Activated naive CD4-positive, alpha-beta T cell treated with anti-CD3 and anti-CD28 coated beads, Interleukin-2, amount 10 ng/mL, durations not matched to agents 7 days and 5 days (primary cell): Measurements from ENCODE around the gene STRN4.
"Not testable (repeated sequence)": the region's sequence is repeated elsewhere in the genome, so short reads cannot be mapped to it uniquely, and the experiment has no call there.

ENCODE experiments used
- CTCF ChIA-PET: fragments of 350-600 bp; sonication (Branson Sonifier 250); formaldehyde crosslinking; loops from one replicate; lab custom pipeline; 2021; ENCODE audit warnings: antibody characterized with exemption; lab: Charles Lee
- DNase-seq: peaks from one replicate; pipeline ENCODE4 v3.0.0-alpha.2; 2020
- H3K27ac Mint-ChIP-seq: one replicate; pipeline ENCODE4 v1.8.0; 2021; ENCODE audit warnings: mild to moderate bottlenecking, moderate library complexity, mixed read lengths
- H3K27me3 Mint-ChIP-seq: one replicate; pipeline ENCODE4 v1.8.0; 2021; ENCODE audit warnings: mild to moderate bottlenecking, mixed read lengths
- H3K36me3 Mint-ChIP-seq: one replicate; pipeline ENCODE4 v1.8.0; 2021; ENCODE audit warnings: mixed read lengths
- H3K4me1 Mint-ChIP-seq: one replicate; pipeline ENCODE4 v1.8.0; 2021; ENCODE audit warnings: mixed read lengths
- H3K4me3 Mint-ChIP-seq: one replicate; pipeline ENCODE4 v1.8.0; 2021; ENCODE audit warnings: mild to moderate bottlenecking, moderate library complexity, mixed read lengths
- H3K9me3 Mint-ChIP-seq: one replicate; pipeline ENCODE4 v1.8.0; 2021; ENCODE audit warnings: mixed read lengths

STRN4 gene

GRCh38 chr19:46762245-46762890, 16.1 kb upstream of the STRN4 start:
- Mint-ChIP-seq H3K4me1 (peaks cover 7% of the 10 kb centered on the region), H3K4me3 (no peak overlapping the region), H3K9me3 (no peaks in the 10 kb centered on the region), H3K27me3 (peaks cover 4% of the 10 kb centered on the region), H3K36me3 (no peaks in the 10 kb centered on the region), H3K27ac (no peak overlapping the region)
- CTCF ChIA-PET = interaction anchor here (1.4 kb wide), 1 partner anchor 78 kb away, joined by 4 read pairs; no protein-coding TSS in a partner anchor
- no peak for DNase-seq

GRCh38 chr19:46761418-46761831, 15.2 kb upstream of the STRN4 start:
- CTCF ChIA-PET = interaction anchor here (1.4 kb wide), 1 partner anchor 79 kb away, joined by 4 read pairs; no protein-coding TSS in a partner anchor
- Mint-ChIP-seq H3K27ac (no peak overlapping the region), H3K4me3 (no peak overlapping the region), H3K36me3 (peaks cover 2% of the 10 kb centered on the region), H3K27me3 (no peaks in the 10 kb centered on the region), H3K4me1 (peaks cover 3% of the 10 kb centered on the region), H3K9me3 (no peaks in the 10 kb centered on the region)
- no peak for DNase-seq

DNA sequence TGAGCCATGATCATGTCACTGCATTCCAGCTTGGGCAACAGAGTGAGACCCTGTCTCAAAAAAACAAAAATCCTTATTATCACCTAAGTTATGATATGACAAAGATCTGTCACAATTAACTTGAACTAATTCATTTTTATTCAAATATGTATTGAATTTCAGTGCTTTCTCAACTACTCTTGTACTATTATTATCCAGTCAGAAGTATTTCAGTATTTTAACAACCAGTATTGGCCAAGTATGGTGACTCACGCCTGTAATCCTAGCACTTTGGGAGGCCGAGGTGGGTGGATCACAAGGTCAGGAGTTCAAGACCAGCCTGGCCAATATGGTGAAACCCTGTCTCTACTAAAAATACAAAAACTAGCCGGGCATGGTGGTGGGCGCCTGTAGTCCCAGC, 14.6 kb upstream of the STRN4 start:
- not testable (repeated sequence) for H3K36me3 Mint-ChIP-seq, H3K4me3 Mint-ChIP-seq, H3K4me1 Mint-ChIP-seq, H3K9me3 Mint-ChIP-seq, H3K27me3 Mint-ChIP-seq, DNase-seq, H3K27ac Mint-ChIP-seq
- CTCF ChIA-PET = interaction anchor here (1.4 to 4.9 kb wide), 2 partner anchors 78 to 79 kb away, joined by 4 to 83 read pairs; no protein-coding TSS in a partner anchor

DNA sequence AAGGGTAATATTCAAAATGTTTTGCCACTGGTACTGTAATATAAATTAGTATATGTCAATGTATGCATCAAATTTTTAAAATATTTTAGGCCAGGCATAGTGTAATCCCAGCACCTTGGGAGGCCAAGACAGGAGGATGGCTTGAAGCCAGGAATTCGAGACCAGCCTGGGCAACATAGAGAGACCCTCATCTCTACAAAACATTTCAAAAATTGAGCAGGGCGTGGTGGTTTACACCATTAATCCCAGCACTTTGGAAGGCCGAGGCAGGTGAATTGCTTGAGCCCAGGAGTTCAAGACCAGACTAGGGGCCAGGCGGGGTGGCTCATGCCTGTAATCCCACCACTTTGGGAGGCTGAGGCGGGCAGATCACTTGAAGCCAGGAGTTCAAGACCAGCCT, 14.1 kb upstream of the STRN4 start:
- Mint-ChIP-seq H3K36me3 (peaks cover 2% of the 10 kb centered on the region), H3K27ac (no peak overlapping the region), H3K9me3 (no peaks in the 10 kb centered on the region), H3K4me1 (peaks cover 3% of the 10 kb centered on the region), H3K4me3 (no peak overlapping the region), H3K27me3 (no peaks in the 10 kb centered on the region)
- DNase-seq = no peak
- CTCF ChIA-PET = interaction anchor here (4.9 kb wide), 1 partner anchor 78 kb away, joined by 83 read pairs; no protein-coding TSS in a partner anchor

GRCh38 chr19:46759817-46760333, 13.6 kb upstream of the STRN4 start:
- Mint-ChIP-seq H3K27ac (no peak overlapping the region), H3K36me3 (peaks cover 2% of the 10 kb centered on the region), H3K4me1 (peaks cover 3% of the 10 kb centered on the region), H3K27me3 (no peaks in the 10 kb centered on the region), H3K9me3 (no peaks in the 10 kb centered on the region), H3K4me3 (no peak overlapping the region)
- CTCF ChIA-PET = interaction anchor here (4.9 kb wide), 1 partner anchor 79 kb away, joined by 83 read pairs; no protein-coding TSS in a partner anchor
- no peak for DNase-seq

GRCh38 chr19:46759206-46759605, 13.0 kb upstream of the STRN4 start:
- no peaks in the 10 kb centered on the region for H3K27me3 Mint-ChIP-seq
- H3K4me3 Mint-ChIP-seq = no peak overlapping the region
- no peak for DNase-seq
- H3K36me3 Mint-ChIP-seq = peaks cover 2% of the 10 kb centered on the region
- H3K27ac Mint-ChIP-seq = no peak overlapping the region
- no peaks in the 10 kb centered on the region for H3K9me3 Mint-ChIP-seq
- peaks cover 3% of the 10 kb centered on the region for H3K4me1 Mint-ChIP-seq
- CTCF ChIA-PET = interaction anchor here (2.1 to 4.9 kb wide), 4 partner anchors 7 to 80 kb away, joined by 12 to 83 read pairs (median 18); no protein-coding TSS in a partner anchor

- peaks cover 11% of the 10 kb centered on the region for H3K4me1 Mint-ChIP-seq
- no peaks in the 10 kb centered on the region for H3K9me3 Mint-ChIP-seq
- no peak for DNase-seq
- no peaks in the 10 kb centered on the region for H3K27me3 Mint-ChIP-seq
- H3K36me3 Mint-ChIP-seq = peaks cover 3% of the 10 kb centered on the region
- no peak overlapping the region for H3K27ac Mint-ChIP-seq
- no peak overlapping the region for H3K4me3 Mint-ChIP-seq
- CTCF ChIA-PET = interaction anchor here (0.8 to 4.9 kb wide), 4 partner anchors 10 to 82 kb away, joined by 3 to 83 read pairs (median 16); no protein-coding TSS in a partner anchor
These were observed 10.3 kb upstream of the STRN4 start for GRCh38 chr19:46756544-46756888.

DNA sequence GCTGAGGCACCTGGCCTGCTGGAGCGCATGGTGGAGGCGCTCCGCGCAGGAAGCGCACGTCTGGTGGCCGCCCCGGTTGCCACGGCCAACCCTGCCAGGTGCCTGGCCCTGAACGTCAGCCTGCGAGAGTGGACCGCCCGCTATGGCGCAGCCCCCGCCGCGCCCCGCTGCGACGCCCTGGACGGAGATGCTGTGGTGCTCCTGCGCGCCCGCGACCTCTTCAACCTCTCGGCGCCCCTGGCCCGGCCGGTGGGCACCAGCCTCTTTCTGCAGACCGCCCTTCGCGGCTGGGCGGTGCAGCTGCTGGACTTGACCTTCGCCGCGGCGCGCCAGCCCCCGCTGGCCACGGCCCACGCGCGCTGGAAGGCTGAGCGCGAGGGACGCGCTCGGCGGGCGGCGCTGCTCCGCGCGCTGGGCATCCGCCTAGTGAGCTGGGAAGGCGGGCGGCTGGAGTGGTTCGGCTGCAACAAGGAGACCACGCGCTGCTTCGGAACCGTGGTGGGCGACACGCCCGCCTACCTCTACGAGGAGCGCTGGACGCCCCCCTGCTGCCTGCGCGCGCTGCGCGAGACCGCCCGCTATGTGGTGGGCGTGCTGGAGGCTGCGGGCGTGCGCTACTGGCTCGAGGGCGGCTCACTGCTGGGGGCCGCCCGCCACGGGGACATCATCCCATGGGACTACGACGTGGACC, 9.7 kb upstream of the STRN4 start:
- Mint-ChIP-seq H3K4me3 (no peak overlapping the region), H3K4me1 (peaks cover 11% of the 10 kb centered on the region), H3K27ac (no peak overlapping the region), H3K9me3 (no peaks in the 10 kb centered on the region), H3K27me3 (no peaks in the 10 kb centered on the region), H3K36me3 (peaks cover 4% of the 10 kb centered on the region)
- CTCF ChIA-PET = interaction anchor here (0.8 to 7.8 kb wide), 5 partner anchors 10 to 84 kb away, joined by 3 to 124 read pairs (median 23); no protein-coding TSS in a partner anchor
- no peak for DNase-seq

GRCh38 chr19:46755077-46755852, 9.0 kb upstream of the STRN4 start:
- no peaks in the 10 kb centered on the region for H3K27me3 Mint-ChIP-seq
- peaks cover 11% of the 10 kb centered on the region for H3K4me1 Mint-ChIP-seq
- H3K27ac Mint-ChIP-seq = no peak overlapping the region
- H3K4me3 Mint-ChIP-seq = no peak overlapping the region
- H3K36me3 Mint-ChIP-seq = peaks cover 7% of the 10 kb centered on the region
- CTCF ChIA-PET = interaction anchor here (0.6 to 7.8 kb wide), 11 partner anchors 11 to 497 kb away, joined by 3 to 124 read pairs (median 6); no protein-coding TSS in a partner anchor
- no peak for DNase-seq
- H3K9me3 Mint-ChIP-seq = no peaks in the 10 kb centered on the region

DNA sequence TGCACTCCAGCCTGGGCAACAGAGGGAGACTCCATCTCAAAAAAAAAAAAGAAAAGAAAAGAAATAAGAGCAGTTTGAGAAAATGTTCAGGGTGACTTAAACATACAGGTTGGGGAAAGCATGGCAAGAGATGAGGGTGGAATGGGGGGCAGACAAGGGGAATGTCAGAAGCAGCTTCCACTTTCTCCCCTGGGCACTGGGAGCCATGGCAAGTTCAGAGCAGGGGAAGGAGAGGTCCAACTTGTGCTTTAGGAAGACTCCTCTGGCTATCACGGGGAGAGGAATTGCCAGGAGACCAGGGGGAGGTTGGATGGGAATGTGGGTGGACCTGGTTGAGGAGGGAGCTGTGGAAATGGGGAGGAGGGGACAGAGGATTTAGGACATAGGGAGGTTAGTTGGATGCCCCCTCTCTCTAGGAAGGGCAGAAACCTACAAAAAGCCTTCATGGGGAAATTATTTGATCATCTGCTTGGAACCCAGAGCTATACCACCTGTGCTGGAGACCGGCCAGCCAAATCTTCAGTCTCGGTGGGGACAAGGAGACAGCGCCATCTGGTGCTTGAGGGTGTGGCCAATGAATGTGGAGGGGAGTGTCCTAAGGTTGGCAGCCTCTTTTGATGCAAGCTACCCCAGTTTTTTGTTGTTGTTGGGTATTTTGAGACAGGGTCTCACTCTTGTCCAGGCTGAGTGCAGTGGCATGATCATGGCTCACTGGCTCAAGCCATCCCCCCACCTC, 7.3 kb upstream of the STRN4 start:
- H3K27me3 Mint-ChIP-seq = no peaks in the 10 kb centered on the region
- DNase-seq = peak; percentile 87
- no peaks in the 10 kb centered on the region for H3K9me3 Mint-ChIP-seq
- no peak overlapping the region for H3K4me3 Mint-ChIP-seq
- CTCF ChIA-PET = interaction anchor here (0.5 to 7.8 kb wide), 29 partner anchors 8 to 224 kb away, joined by 3 to 124 read pairs (median 5); partner anchors contain the start of genes AP2S1, FKRP and SLC1A5
- peaks cover 15% of the 10 kb centered on the region for H3K4me1 Mint-ChIP-seq
- H3K36me3 Mint-ChIP-seq = peaks cover 12% of the 10 kb centered on the region
- no peak overlapping the region for H3K27ac Mint-ChIP-seq

GRCh38 chr19:46748325-46749109, 2.3 kb upstream of the STRN4 start:
- H3K27ac Mint-ChIP-seq = peak overlapping the region; percentile 28
- CTCF ChIA-PET = interaction anchor here (0.6 to 7.8 kb wide), 9 partner anchors 10 to 219 kb away, joined by 3 to 124 read pairs (median 4); no protein-coding TSS in a partner anchor
- peaks cover 42% of the 10 kb centered on the region for H3K4me1 Mint-ChIP-seq
- H3K36me3 Mint-ChIP-seq = peaks cover 16% of the 10 kb centered on the region
- H3K27me3 Mint-ChIP-seq = no peaks in the 10 kb centered on the region
- H3K4me3 Mint-ChIP-seq = peak overlapping the region; percentile 51
- DNase-seq = peak; percentile 87
- no peaks in the 10 kb centered on the region for H3K9me3 Mint-ChIP-seq

DNA sequence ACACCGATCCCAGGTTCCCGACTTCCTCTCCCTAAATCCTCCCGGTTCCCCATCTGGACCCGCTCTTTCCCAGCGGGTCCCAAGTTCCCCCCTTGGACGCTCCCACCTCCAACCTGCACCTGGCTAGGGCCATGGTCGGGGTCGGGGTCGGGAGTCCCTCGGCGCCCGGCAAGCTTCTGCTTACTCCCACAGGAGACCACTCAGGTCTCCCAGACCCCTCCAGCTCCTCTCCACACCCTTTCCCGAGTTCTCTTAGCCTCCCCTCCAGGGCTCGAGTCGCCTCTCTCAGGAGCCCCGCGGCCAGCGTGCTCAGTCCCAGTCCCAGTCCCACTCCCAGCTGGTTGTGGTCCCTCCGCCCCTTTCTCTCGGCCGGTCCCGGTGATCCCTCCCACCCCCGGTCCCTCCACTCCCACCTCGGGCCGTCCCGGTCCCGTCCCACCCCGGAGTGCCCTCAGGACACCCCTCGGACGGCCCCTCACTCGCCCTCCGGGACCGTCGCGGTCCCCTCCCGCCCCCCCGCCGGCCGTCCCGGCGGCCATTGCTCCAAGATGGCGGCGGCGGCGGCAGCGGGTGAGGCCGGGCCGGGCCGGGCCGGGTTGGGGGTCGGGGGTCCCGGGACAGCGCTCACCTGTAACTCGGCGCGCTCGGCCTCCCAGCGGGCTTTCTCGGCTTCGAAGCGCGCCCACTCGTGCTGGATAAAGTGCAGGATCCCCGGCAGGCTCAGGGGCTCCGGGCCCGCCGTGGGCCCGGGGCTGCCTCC, 549 bp downstream of the STRN4 start, which contains the start of gene FKRP:
TSS of gene FKRP (plus strand) at position 537 of the 760 bp plus-strand sequence. CDS start 9,394 bp downstream, outside the sequence.
- peak; percentile 59 for DNase-seq
- peak within 1 kb of the TSS; percentile 93 for H3K4me3 Mint-ChIP-seq
- peaks cover 24% of the 10 kb centered on the region for H3K36me3 Mint-ChIP-seq
- CTCF ChIA-PET = interaction anchor here (1.1 to 1.3 kb wide), 3 partner anchors 8 to 22 kb away, joined by 3 to 5 read pairs (median 3); no protein-coding TSS in a partner anchor
- H3K27ac Mint-ChIP-seq = peak within 1 kb of the TSS; percentile 85
- H3K9me3 Mint-ChIP-seq = no peaks in the 10 kb centered on the region
- H3K4me1 Mint-ChIP-seq = peaks cover 56% of the 10 kb centered on the region
- no peaks in the 10 kb centered on the region for H3K27me3 Mint-ChIP-seq
